Stimulated activated CD8-positive, alpha-beta memory T cell treated with anti-CD3 and anti-CD28 coated beads, Interleukin-2, amount 100 ng/mL, for 48 hours (primary cell): Measurements from ENCODE around the gene TMEM82.

Source experiments
- DNase-seq, 2 donors: peaks; one replicate each; pipeline ENCODE4 v3.0.0-alpha.2; 2020; ENCODE audit warnings: low read depth in 2 of 2

The TMEM82 gene

GRCh38 chr1:15720861-15721260 lies 21.4 kb upstream of the TMEM82 start:
- DNase-seq: no peak

- DNase-seq: no peak
Measured at GRCh38 chr1:15722411-15722810, 19.9 kb upstream of the TMEM82 start.

- DNase-seq: no peak
Measured at GRCh38 chr1:15722836-15723532, 19.3 kb upstream of the TMEM82 start.

- DNase-seq: no peak
Measured at GRCh38 chr1:15723631-15724246, 18.6 kb upstream of the TMEM82 start.

GRCh38 chr1:15724949-15725880 lies 17.1 kb upstream of the TMEM82 start:
- no peak for DNase-seq

GRCh38 chr1:15726508-15726907 lies 15.8 kb upstream of the TMEM82 start:
- no peak for DNase-seq

GRCh38 chr1:15727021-15727420 lies 15.3 kb upstream of the TMEM82 start:
- DNase-seq: no peak

GRCh38 chr1:15727424-15727823 lies 14.9 kb upstream of the TMEM82 start:
- no peak for DNase-seq

- DNase-seq: no peak
Measured at GRCh38 chr1:15727866-15728534, 14.3 kb upstream of the TMEM82 start.

- DNase-seq: no peak
Measured at GRCh38 chr1:15728937-15729657, 13.2 kb upstream of the TMEM82 start.

- no peak for DNase-seq
Measured at GRCh38 chr1:15730423-15730822, 11.9 kb upstream of the TMEM82 start.

GRCh38 chr1:15730936-15731335 lies 11.4 kb upstream of the TMEM82 start:
- DNase-seq: no peak

- DNase-seq: no peak
Measured at GRCh38 chr1:15731735-15732685, 10.3 kb upstream of the TMEM82 start.

- no peak for DNase-seq
Measured at GRCh38 chr1:15732686-15733081, 9.6 kb upstream of the TMEM82 start.

- no peak for DNase-seq
Measured at GRCh38 chr1:15733218-15733725, 9.0 kb upstream of the TMEM82 start.

- DNase-seq: no peak
Measured at GRCh38 chr1:15733726-15734226, 8.5 kb upstream of the TMEM82 start.

- DNase-seq: no peak
Measured at GRCh38 chr1:15734296-15734695, 8.0 kb upstream of the TMEM82 start.

- DNase-seq: no peak
Measured at GRCh38 chr1:15734901-15735300, 7.4 kb upstream of the TMEM82 start.

- DNase-seq: no peak
Measured at GRCh38 chr1:15735304-15736037, 6.8 kb upstream of the TMEM82 start.
